ENCODE results near the gene LLGL2.

Gene LLGL2

DNA sequence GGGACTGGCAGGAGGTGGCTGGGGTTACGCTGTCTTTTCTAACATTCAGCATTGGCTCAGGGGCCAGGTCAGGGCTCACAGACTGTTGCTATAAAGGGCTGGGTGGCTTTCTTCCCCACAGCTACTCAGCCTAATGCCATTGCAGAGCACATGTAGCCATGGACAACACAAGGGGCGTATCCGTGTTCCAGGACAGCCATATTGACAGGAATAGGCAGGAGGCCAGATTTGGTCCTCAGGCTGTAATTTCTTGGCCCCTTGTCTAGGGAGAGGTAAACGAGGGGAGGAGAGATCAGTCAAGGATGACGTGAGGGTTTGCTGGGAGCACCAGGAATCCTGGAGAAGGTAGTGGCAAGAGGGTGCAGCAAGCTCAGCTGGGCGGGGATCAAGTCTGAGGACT lies 40.9 kb downstream of the LLGL2 start:
- Histone ChIP-seq H3K4me1 (ENCODE audit: control insufficient read depth, insufficient read depth, low read length) (no peaks in the 10 kb centered on the region), H3K27ac (ENCODE audit: low read depth, low read length) (no peak overlapping the region), H3K36me3 (ENCODE audit: control insufficient read depth, insufficient read depth, low read length) (peaks cover 29% of the 10 kb centered on the region), H3K4me3 (ENCODE audit: low read depth, low read length) (no peak overlapping the region), H3K9me3 (ENCODE audit: control insufficient read depth, insufficient read depth, low read length) (no peaks in the 10 kb centered on the region), H3K9ac (ENCODE audit: low read depth, low read length) (no peak overlapping the region), H3K27me3 (ENCODE audit: control insufficient read depth, insufficient read depth, low read length) (no peaks in the 10 kb centered on the region)

DNA sequence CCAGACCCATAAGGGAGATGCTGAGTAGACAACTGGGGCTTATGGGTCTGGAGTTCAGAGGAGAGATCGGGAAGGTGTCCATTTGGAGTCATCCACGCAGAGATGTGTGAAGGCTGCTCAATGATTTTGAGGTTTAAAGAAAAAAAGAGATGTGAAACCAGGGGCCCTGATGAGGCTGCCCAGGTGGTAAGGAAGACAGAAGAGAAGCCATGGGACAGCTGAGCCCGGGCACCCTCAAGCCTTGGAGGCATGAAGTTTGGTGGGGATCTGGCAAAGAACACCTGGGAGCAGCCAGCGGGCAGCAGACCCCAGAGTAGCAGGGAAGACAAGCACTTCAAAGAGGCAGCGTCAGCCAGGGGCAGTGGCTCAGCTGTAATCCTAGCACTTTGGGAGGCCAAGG lies 41.3 kb downstream of the LLGL2 start:
- H3K27ac ChIP-seq (ENCODE audit: low read depth, low read length) = no peak overlapping the region
- H3K27me3 ChIP-seq (ENCODE audit: control insufficient read depth, insufficient read depth, low read length) = no peaks in the 10 kb centered on the region
- peaks cover 29% of the 10 kb centered on the region for H3K36me3 ChIP-seq (ENCODE audit: control insufficient read depth, insufficient read depth, low read length)
- H3K4me3 ChIP-seq (ENCODE audit: low read depth, low read length) = no peak overlapping the region
- H3K9ac ChIP-seq (ENCODE audit: low read depth, low read length) = no peak overlapping the region
- no peaks in the 10 kb centered on the region for H3K9me3 ChIP-seq (ENCODE audit: control insufficient read depth, insufficient read depth, low read length)
- H3K4me1 ChIP-seq (ENCODE audit: control insufficient read depth, insufficient read depth, low read length) = no peaks in the 10 kb centered on the region

DNA sequence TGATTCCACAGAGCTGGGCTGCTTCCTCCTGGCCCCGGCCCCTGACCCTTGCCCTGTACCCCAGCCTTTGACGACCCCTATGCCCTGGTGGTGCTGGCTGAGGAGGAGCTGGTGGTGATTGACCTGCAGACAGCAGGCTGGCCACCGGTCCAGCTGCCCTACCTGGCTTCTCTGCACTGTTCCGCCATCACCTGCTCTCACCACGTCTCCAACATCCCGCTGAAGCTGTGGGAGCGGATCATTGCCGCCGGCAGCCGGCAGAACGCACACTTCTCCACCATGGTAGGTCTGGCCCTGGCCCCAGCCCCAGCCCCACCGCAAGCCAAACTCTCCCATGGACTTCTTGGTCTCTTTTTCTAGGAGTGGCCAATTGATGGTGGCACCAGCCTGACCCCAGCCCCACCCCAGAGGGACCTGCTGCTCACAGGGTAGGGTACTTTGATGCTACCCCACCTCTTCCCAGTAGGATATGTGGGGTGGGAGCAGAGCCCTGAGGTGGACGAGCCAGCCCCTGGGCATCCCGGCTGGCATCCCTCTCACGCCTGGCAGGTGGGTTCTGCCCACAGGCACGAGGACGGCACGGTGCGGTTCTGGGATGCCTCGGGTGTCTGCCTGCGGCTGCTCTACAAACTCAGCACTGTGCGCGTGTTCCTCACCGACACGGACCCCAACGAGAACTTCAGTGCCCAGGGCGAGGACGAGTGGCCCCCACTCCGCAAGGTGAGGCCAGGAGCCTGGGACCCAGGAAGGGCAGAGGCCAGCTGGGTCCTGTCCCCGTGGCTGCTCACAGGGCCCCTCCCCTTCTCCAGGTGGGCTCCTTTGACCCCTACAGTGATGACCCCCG lies 43.1 kb downstream of the LLGL2 start:
- Histone ChIP-seq H3K4me1 (ENCODE audit: control insufficient read depth, insufficient read depth, low read length) (no peaks in the 10 kb centered on the region), H3K9ac (ENCODE audit: low read depth, low read length) (no peak overlapping the region), H3K27me3 (ENCODE audit: control insufficient read depth, insufficient read depth, low read length) (no peaks in the 10 kb centered on the region), H3K9me3 (ENCODE audit: control insufficient read depth, insufficient read depth, low read length) (no peaks in the 10 kb centered on the region), H3K4me3 (ENCODE audit: low read depth, low read length) (no peak overlapping the region), H3K36me3 (ENCODE audit: control insufficient read depth, insufficient read depth, low read length) (peaks cover 22% of the 10 kb centered on the region), H3K27ac (ENCODE audit: low read depth, low read length) (no peak overlapping the region)

DNA sequence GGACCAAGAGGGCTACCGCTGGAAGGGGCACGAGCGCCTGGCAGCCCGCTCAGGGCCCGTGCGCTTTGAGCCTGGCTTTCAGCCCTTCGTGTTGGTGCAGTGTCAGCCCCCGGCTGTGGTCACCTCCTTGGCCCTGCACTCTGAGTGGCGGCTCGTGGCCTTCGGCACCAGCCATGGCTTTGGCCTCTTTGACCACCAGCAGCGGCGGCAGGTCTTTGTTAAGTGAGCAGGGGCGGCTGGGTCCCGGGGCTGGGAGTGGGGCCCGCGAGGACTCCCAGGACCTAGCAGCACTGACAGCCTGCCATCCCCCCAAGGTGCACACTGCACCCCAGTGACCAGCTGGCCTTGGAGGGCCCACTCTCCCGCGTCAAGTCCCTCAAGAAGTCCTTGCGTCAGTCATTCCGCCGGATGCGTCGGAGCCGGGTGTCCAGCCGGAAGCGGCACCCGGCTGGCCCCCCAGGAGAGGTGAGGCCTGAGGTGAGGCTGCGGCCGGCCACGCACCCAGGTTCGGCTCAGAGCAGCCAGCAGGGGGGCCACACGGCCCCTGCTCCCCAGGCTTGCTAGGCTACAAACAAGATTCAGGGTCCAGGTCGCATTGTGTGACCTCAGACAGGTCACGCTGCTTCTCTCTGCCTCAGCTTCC lies 44.7 kb downstream of the LLGL2 start:
- Histone ChIP-seq H3K9me3 (ENCODE audit: control insufficient read depth, insufficient read depth, low read length) (no peaks in the 10 kb centered on the region), H3K27me3 (ENCODE audit: control insufficient read depth, insufficient read depth, low read length) (no peaks in the 10 kb centered on the region), H3K36me3 (ENCODE audit: control insufficient read depth, insufficient read depth, low read length) (peaks cover 15% of the 10 kb centered on the region), H3K27ac (ENCODE audit: low read depth, low read length) (no peak overlapping the region), H3K9ac (ENCODE audit: low read depth, low read length) (no peak overlapping the region), H3K4me1 (ENCODE audit: control insufficient read depth, insufficient read depth, low read length) (no peaks in the 10 kb centered on the region), H3K4me3 (ENCODE audit: low read depth, low read length) (no peak overlapping the region)

DNA sequence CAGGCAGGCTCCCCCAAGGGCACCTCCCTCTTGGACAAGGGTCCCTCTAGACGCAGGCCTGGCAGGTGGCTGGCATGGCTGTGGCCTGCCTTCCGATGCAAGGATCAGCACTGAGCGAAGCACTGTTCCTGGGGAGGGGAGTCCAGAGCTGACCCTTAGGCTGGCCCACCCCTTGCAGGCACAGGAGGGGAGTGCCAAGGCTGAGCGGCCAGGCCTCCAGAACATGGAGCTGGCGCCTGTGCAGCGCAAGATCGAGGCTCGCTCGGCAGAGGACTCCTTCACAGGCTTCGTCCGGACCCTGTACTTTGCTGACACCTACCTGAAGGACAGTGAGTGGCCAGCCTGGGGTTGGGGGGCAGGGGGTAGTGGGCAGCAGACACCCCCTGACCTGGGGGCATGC lies 45.3 kb downstream of the LLGL2 start:
- Histone ChIP-seq H3K9me3 (ENCODE audit: control insufficient read depth, insufficient read depth, low read length) (no peaks in the 10 kb centered on the region), H3K27ac (ENCODE audit: low read depth, low read length) (no peak overlapping the region), H3K27me3 (ENCODE audit: control insufficient read depth, insufficient read depth, low read length) (no peaks in the 10 kb centered on the region), H3K9ac (ENCODE audit: low read depth, low read length) (no peak overlapping the region), H3K4me1 (ENCODE audit: control insufficient read depth, insufficient read depth, low read length) (no peaks in the 10 kb centered on the region), H3K4me3 (ENCODE audit: low read depth, low read length) (no peak overlapping the region), H3K36me3 (ENCODE audit: control insufficient read depth, insufficient read depth, low read length) (peaks cover 15% of the 10 kb centered on the region)

DNA sequence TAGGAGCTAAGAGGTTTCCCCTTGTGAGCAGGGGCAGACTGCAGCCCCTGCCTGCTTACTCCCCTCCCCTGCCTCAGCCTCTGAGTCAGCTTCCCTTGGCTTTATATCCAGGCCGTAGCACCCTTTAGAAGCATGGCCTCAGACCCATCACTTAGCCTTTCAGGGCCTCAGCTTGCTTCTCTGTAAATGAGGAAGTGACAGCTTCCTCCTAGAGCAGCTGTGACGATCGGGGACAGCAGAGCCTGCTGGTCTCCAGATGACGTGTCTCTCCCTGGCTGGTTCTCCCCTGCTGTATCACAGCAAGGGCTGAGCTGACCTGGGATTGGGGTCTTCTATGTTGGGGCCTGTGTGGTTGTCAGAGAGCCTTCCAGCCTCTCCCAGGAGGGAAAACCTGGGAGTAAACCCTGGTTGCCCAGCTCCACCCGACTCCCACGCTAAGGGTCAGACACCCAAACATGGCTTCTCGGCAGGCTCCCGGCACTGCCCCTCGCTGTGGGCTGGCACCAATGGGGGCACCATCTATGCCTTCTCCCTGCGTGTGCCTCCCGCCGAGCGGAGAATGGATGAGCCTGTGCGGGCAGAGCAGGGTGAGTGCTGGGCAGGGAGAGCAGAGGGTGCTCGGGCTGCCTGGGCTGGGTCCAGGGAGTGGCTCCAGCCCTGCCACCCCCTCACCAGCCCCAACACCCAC lies 45.8 kb downstream of the LLGL2 start:
- no peaks in the 10 kb centered on the region for H3K9me3 ChIP-seq (ENCODE audit: control insufficient read depth, insufficient read depth, low read length)
- no peak overlapping the region for H3K27ac ChIP-seq (ENCODE audit: low read depth, low read length)
- no peaks in the 10 kb centered on the region for H3K4me1 ChIP-seq (ENCODE audit: control insufficient read depth, insufficient read depth, low read length)
- H3K27me3 ChIP-seq (ENCODE audit: control insufficient read depth, insufficient read depth, low read length) = no peaks in the 10 kb centered on the region
- H3K4me3 ChIP-seq (ENCODE audit: low read depth, low read length) = no peak overlapping the region
- no peak overlapping the region for H3K9ac ChIP-seq (ENCODE audit: low read depth, low read length)
- H3K36me3 ChIP-seq (ENCODE audit: control insufficient read depth, insufficient read depth, low read length) = peaks cover 15% of the 10 kb centered on the region

DNA sequence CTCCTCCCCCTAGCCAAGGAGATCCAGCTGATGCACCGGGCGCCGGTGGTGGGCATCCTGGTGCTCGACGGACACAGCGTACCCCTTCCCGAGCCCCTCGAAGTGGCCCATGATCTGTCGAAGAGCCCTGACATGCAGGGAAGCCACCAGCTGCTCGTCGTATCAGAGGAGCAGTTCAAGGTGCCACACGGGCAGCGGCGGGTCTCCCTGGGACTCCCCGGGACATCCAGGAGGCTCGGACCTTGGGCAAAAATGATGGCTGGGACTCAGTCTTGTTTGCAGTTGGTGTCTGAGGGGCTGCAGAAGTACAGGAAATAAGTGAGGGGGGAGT lies 46.4 kb downstream of the LLGL2 start:
- Histone ChIP-seq H3K27ac (ENCODE audit: low read depth, low read length) (no peak overlapping the region), H3K4me3 (ENCODE audit: low read depth, low read length) (no peak overlapping the region), H3K36me3 (ENCODE audit: control insufficient read depth, insufficient read depth, low read length) (peaks cover 15% of the 10 kb centered on the region), H3K9ac (ENCODE audit: low read depth, low read length) (no peak overlapping the region), H3K9me3 (ENCODE audit: control insufficient read depth, insufficient read depth, low read length) (no peaks in the 10 kb centered on the region), H3K27me3 (ENCODE audit: control insufficient read depth, insufficient read depth, low read length) (no peaks in the 10 kb centered on the region), H3K4me1 (ENCODE audit: control insufficient read depth, insufficient read depth, low read length) (no peaks in the 10 kb centered on the region)

DNA sequence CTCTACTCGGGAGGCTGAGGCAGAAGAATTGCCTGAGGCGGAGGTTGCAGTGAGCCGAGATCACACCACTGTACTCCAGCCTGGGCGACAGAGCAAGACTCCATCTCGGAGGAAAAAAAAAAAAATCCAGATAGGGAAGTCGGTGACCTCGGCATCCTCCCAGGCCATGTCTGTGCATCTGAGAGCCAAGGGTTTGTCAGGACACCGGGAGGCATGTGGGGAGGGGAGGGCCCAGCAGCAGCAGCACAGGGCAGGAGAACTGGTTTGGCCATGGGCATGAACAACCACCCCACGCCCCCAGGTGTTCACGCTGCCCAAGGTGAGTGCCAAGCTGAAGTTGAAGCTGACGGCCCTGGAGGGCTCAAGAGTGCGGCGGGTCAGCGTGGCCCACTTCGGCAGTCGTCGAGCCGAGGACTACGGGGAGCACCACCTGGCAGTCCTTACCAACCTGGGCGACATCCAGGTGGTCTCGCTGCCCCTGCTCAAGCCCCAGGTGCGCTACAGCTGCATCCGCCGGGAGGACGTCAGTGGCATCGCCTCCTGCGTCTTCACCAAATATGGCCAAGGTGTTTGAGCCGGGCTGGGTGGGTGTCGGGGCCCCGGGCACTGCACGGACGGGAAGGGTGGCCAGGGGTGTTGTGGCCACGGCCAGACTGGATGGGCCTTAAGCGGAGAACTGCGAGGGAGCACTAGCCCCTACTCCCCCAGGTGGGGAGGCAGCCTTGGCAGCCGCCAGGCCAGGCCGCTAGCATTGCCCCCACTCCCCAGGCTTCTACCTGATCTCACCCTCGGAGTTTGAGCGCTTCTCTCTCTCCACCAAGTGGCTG lies 47.4 kb downstream of the LLGL2 start:
- H3K36me3 ChIP-seq (ENCODE audit: control insufficient read depth, insufficient read depth, low read length) = peaks cover 15% of the 10 kb centered on the region
- no peak overlapping the region for H3K9ac ChIP-seq (ENCODE audit: low read depth, low read length)
- no peaks in the 10 kb centered on the region for H3K27me3 ChIP-seq (ENCODE audit: control insufficient read depth, insufficient read depth, low read length)
- no peak overlapping the region for H3K27ac ChIP-seq (ENCODE audit: low read depth, low read length)
- no peaks in the 10 kb centered on the region for H3K4me1 ChIP-seq (ENCODE audit: control insufficient read depth, insufficient read depth, low read length)
- no peak overlapping the region for H3K4me3 ChIP-seq (ENCODE audit: low read depth, low read length)
- H3K9me3 ChIP-seq (ENCODE audit: control insufficient read depth, insufficient read depth, low read length) = no peaks in the 10 kb centered on the region

DNA sequence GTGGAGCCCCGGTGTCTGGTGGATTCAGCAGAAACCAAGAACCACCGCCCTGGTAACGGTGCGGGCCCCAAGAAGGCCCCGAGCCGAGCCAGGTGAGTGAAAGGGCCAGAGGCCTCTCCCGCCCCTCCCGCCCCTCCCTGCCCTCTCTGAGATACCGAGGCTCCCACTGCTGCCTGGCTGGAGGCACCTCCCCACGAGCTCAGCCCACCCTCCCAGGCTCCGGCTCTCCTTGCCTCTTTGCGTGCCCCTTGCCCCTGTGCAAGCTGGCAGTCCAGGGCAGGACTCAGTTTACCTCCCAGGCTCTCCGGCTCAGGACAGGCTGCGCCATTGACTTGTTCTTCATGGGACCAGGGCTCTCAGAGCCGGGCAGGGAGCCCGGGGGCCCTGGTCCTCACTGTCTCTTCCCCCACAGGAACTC lies 48.1 kb downstream of the LLGL2 start:
- Histone ChIP-seq H3K27ac (ENCODE audit: low read depth, low read length) (no peak overlapping the region), H3K36me3 (ENCODE audit: control insufficient read depth, insufficient read depth, low read length) (peaks cover 15% of the 10 kb centered on the region)

DNA sequence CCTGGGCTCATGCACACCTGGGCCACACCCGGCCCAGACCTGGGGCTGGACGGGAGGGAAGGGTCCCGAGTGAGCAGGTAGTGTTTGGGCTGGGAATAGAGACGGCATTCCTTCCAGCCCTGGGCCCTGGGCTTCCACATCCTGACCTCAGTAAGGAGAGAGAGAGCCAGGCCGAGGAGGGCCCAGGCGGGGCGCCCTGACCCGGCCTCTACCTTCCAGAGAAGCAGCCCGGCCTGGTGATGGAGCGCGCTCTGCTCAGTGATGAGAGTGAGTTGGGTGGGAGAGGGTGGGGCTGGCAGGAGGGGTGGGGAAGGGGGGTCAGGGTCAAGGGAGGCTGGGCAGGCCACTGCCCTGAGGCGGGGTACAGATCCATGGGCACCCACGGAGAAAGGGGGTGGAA lies 48.5 kb downstream of the LLGL2 start:
- H3K4me1 ChIP-seq (ENCODE audit: control insufficient read depth, insufficient read depth, low read length) = no peaks in the 10 kb centered on the region
- no peak overlapping the region for H3K27ac ChIP-seq (ENCODE audit: low read depth, low read length)
- no peak overlapping the region for H3K9ac ChIP-seq (ENCODE audit: low read depth, low read length)
- H3K4me3 ChIP-seq (ENCODE audit: low read depth, low read length) = no peak overlapping the region
- H3K36me3 ChIP-seq (ENCODE audit: control insufficient read depth, insufficient read depth, low read length) = peaks cover 11% of the 10 kb centered on the region
- H3K9me3 ChIP-seq (ENCODE audit: control insufficient read depth, insufficient read depth, low read length) = no peaks in the 10 kb centered on the region
- H3K27me3 ChIP-seq (ENCODE audit: control insufficient read depth, insufficient read depth, low read length) = no peaks in the 10 kb centered on the region

More for the DNA sequence above, 48.1 kb downstream of the LLGL2 start:
- no peak overlapping the region for H3K4me3 ChIP-seq (ENCODE audit: low read depth, low read length)
- no peak overlapping the region for H3K9ac ChIP-seq (ENCODE audit: low read depth, low read length)
- no peaks in the 10 kb centered on the region for H3K9me3 ChIP-seq (ENCODE audit: control insufficient read depth, insufficient read depth, low read length)
- no peaks in the 10 kb centered on the region for H3K4me1 ChIP-seq (ENCODE audit: control insufficient read depth, insufficient read depth, low read length)
- no peaks in the 10 kb centered on the region for H3K27me3 ChIP-seq (ENCODE audit: control insufficient read depth, insufficient read depth, low read length)

All from HUES48 (cell line).